ENCODE data around the gene GRAMD1B.

GRAMD1B gene

GRCh38 chr11:123475469-123475868 is 45.4 kb downstream of the GRAMD1B start:
- no peak for DNase-seq (ENCODE audit: low read depth in 3 of 3)

- DNase-seq (ENCODE audit: low read depth in 3 of 3) = no peak
Observed at GRCh38 chr11:123477205-123477907, 47.3 kb downstream of the GRAMD1B start.

DNA sequence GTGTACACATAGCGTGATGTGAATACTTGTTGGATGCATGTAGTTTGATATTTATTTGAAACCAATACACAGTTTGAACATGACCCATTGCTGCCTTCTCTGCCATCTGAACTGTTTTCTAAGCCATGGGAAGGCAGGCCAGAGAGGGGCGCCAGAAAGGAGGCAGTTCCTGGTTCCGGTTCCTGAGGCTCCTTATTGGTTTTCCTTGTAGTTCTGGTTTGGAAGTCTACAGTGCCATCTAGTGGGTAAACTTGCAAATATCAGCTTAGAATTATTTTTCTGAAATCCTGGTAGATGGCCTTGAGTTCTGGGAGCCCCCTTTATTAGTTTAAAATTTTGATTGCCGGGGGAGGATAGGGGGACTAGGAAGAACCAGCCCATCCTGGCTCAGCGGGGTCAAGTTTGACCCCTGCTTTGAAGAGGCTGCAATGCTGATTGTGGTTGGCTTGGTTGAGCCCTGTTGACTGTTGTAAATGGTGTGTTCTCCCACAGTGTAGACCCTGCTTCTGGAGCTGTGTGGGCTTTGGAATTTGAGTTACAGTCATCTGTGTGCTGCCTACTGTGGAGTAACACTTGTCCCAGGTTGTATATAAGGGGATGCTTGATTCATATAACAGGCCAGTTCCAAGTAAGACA is 48.4 kb downstream of the GRAMD1B start:
- no peak for DNase-seq (ENCODE audit: low read depth in 3 of 3)

DNA sequence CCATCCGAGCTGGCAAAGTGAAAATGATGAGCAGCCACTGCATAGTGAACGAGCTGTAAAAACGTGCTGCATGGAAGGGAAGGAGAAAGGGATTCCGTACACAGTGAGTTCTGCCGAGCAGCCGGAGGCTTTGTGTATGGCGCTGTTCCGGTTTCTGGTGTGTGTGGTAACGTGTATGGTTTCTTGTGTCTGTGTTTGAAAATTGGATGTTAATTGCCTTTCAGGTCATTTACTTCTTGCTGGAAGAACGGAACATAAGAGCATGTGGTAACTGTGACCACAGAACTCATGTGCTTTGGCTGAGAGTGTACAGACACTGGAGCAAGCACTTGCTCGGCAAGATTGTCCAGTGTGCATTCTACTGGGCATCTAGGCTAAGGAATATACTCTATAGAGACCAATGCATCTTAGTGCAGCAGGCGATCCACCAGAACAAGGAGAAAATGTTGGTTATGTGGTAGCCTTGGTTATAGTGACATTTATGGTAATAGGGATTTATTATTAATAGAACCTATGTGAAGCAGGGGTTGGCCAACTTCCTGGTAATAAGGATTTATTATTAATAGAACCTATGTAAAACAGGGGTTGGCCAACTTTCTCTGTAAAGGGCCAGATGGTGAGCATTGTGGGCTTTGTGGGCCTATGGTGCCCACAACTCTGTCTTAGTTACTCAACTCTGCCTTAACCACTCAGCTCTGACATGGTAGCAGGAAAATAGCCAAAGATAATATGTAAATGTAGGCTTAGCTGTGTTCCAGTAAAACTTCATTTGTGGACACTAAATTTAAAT is 49.2 kb downstream of the GRAMD1B start:
- no peak for DNase-seq (ENCODE audit: low read depth in 3 of 3)

DNA sequence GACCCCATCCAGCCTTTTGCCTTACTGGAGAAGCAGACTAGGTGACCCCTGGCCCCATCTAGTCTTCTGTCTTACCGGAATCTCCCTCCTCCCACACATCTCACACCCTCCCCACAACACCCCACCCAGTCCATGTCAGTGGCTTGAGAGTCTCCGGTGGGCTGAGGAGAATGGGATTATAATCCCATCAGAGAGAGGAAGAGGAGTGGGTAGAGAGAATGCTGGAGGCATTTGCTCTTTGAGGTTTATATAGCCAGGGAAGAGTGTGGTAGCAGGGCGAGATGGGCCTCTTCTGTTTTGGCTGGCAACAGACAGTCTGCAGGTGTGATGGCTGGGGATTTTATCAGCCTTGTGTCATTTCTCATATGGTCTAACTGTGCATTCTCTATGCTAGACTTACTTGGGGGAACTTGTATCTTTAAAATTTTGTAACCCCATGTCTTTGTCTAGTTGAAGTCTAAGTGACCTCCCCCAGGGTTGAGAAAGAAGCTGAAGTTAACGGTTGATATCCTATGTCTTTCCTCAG is 50.3 kb downstream of the GRAMD1B start:
- no peak for DNase-seq (ENCODE audit: low read depth in 3 of 3)

DNA sequence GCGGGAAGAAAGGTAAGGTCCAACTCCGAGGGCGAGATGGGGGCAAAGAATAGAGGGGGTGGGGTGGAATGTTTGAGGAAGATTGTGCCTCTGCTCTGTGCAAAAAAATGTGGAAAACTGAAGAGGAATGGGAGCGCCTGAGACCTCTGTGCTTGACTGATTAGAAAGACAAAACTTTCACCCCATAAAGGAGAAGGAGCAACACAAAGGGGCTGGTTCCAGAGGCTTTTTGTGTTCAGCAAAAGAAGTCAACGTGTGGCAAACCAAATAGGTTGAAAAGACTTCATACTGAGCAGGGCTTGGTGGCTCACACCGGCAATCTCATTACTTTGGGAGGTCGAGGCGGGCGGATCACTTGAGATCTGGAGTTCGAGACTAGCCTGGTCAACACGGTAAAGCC is 50.8 kb downstream of the GRAMD1B start:
- DNase-seq (ENCODE audit: low read depth in 3 of 3) = no peak

DNA sequence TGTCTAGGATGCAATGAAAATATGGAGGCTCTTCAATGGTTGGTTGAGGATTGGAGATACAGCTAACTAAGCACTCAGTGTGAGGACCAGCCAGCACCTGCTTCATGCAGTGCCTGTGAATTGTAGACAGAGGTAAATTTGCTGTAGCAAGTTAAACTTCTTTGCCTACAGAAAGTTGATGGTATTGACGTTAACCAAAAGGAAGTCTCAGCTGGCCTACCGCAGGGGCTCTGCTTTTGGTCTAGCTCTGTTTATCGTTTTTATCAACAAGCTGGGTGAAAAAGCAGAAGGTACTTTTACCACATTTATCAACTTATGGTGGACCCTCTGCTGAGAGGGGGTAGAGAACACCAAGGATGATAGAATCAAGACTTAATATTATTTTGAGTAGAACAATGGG is 51.6 kb downstream of the GRAMD1B start:
- no peak for DNase-seq (ENCODE audit: low read depth in 3 of 3)

GRCh38 chr11:123482218-123482617 is 52.1 kb downstream of the GRAMD1B start:
- no peak for DNase-seq (ENCODE audit: low read depth in 3 of 3)

DNA sequence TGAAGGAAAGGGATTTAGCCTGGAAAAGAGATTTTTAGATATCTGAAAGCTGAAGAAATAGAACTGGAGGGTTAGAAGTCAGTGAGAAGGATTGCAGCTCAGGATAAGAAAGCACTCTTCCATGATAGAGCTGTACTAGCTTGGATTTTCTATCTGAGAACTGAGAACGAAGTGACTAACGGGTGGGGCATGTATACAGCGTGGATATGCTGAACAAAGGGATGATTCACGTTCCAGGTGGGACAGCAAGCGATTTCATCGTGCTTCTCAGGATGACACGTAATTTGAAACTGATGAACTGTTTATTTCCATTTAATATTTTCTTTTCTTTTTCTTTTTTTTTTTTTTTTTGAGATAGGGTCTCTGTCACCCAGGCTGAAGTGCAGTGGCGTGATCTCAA is 53.0 kb downstream of the GRAMD1B start:
- DNase-seq (ENCODE audit: low read depth in 3 of 3) = no peak

- DNase-seq (ENCODE audit: low read depth in 3 of 3) = no peak
Observed at GRCh38 chr11:123483466-123483865, 53.4 kb downstream of the GRAMD1B start.

- DNase-seq (ENCODE audit: low read depth in 3 of 3) = no peak
Observed at GRCh38 chr11:123484448-123484847, 54.4 kb downstream of the GRAMD1B start.

DNA sequence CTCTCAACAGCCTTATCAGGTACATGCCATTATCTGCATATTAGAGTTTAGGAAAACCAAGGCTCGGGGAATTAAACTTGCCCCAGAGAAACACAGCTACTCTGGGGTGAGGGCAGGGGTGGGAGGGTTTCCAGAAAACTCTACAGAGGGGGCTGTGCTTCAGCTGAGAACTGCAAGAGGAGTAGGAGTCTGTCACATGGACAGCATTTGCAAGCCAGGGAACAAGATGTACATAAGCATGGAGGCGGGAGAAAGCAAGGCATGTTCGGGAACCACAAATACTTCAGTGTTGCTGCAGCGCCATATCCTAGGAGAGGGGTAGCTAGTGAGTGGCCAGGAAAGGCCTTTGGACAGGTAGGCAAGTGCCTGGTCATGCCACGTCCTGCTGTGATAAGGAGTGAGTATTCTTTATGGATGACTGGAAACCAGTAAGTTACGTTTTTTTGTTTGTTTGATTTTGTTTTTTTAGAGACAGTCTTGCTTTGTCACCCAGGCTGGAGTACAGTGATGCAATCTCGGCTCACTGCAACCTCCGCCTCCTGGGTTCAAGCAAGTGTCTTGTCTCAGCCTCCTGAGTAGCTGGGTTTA is 57.2 kb downstream of the GRAMD1B start:
- no peak for DNase-seq (ENCODE audit: low read depth in 3 of 3)

DNA sequence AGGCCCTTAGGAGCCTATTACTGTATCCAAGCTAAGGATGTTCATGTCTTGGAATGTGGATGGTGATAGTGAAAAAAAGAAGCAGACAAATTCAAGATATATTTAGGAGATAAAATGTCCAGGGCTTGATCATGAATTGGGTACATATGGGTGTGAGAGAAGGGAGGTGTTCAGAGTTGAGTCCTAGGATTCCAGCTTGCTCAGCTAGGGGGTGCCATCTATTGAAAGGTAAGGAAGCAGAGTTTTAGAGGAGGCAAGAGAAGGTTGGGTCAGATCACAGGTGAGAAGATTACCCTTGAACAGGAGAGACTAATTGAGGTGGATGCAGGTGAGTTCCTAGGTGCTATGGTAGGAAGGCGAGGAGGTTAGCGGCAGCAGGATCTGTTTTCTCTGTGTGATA is 60.5 kb downstream of the GRAMD1B start:
- no peak for DNase-seq (ENCODE audit: low read depth in 3 of 3)

GRCh38 chr11:123491241-123491640 is 61.2 kb downstream of the GRAMD1B start:
- no peak for DNase-seq (ENCODE audit: low read depth in 3 of 3)

DNA sequence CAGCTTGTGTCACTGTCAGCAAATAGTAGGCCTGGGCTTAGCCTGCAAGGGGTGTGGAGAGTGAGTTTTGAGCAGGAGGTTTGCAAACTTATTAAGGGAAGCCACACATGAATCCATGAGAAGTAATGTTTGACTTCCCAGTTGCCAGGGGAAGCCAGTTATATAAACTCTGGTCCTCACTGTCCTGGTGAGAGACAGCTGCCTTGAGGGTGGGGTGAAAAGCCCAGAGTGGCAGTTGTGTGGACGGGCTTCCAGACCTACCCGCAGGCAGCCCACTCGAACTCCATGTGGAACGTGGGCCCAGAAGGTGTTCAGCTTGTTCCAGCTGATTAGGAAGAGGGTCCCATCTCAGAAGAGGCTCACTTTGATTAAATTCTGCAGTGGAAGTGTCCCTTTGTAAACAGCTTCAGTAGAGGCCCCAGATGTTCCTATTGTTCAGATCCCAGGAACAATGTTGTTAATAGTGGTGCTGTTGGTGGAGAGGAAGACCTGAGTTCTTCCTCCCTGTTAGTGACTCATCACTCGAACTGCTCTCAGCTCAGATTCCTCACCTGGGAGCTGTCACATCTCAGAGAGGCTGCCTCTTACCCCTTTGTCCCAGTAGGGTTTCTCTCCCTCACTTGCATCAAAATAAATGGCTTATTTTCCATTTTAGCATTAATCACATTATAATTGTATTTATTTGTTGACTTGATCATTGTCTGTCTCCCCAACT is 63.4 kb downstream of the GRAMD1B start:
- no peak for DNase-seq (ENCODE audit: low read depth in 3 of 3)

DNA sequence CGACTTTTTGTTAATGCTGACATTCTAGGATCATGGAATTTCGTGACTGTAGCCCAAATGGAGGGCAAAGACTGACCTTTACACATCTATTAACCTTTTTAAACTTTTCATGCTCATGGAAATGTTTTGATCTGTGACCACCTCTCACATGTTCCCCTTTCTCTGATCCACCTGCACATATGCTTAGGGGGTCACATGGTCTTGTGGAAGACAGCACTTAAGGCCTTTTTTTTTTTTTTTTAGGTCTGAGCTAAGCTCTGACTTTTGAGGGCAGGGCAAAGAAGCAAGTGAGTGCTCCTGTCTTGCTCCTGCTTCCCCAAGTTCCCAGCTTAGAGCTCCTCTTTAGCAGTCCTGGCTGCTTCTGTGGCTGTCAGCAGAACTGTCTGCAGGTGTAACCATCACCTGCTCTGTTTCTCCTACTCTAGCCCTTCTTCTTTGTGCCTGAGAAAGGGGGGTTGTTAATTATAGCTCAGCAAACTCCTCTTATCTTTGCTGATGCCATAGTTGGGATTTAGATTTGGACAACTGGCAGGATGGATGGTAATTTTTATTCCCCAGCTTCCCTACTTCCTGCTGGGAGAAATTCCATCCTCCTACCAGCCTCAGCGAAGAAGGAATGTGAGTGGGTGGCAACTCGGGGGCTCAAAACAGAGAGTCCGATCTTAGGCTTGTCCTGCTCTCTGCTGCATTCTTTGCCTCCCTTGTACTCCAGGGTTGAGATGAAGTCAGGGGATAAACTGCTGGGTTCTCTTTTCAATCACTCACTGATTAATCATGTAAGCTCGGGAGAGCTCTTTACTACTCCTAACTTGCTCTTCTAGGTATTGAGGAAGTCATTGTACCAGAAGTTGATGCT is 64.4 kb downstream of the GRAMD1B start:
- DNase-seq (ENCODE audit: low read depth in 3 of 3) = no peak

DNA sequence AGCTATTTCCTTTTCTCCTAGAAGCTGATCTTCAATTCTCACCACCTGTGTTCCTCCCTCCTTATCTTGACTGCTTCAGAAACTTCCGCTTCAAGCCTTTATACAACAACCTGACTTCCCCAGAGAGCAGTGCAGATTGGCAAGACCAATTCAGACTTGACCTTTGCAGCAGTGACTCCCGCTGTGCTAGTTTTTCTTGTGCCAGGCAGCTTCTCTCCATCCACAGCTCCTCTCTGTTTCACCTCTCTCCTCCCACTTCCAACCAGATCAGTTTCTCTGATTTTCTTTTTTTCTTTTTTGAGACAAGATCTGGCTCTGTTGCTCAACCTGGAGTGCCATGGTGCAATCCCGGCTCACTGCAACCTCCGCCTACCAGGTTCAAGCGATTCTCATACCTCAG is 74.3 kb downstream of the GRAMD1B start:
- DNase-seq (ENCODE audit: low read depth in 3 of 3) = no peak

DNA sequence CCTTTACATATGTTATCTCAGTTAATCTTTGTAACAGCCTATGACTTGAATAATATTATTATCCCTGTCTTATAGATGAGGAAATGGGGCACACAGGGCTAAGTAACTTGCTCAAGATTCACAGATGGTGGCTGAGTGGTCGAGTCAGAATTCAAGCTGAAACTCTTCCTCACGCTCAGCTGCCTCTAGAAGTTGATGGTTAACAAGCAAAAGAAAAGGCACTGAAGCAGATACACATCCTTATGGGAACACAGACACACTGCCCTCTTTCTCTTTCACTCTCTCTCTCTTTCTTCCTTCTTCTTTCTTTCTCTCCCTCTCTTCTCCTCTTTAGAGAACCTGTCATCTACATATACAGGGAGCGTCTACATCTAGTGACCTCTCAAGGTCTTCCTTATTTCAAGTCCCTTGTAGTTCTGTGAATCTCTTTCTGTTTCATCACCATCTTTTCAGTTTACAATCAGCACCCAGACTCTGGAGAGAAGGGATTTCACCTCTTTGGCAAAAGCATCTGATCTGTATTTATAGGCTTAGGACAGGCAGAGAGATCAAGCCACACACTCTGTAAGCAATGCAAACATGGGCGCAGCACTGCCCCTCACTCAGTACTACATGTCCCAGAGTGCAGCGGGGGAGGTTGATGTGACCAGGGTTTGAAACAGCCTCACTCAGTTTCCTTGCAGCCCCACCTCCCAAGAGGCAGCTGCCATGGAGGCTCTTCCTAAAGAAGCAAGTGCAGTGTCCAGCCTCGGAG is 75.7 kb downstream of the GRAMD1B start:
- DNase-seq (ENCODE audit: low read depth in 3 of 3) = no peak

DNA sequence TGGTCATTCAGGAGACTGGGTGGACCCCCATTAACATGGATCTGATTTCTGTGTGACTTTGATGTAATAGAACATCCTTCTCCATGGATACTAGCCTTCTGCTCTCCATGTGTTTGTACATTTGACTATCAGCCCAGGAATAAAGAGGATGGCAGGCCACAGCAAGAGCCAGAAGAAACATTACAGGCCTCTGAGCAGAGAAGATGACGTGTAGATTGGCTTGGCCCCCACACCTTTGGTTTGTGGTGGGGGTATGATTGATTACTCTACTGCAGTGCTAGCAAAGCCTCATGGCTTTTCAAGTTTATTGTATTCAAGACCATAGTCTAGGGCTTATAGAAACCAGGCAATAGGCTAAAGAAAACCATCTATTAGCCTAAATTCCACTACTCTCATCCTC is 77.0 kb downstream of the GRAMD1B start:
- DNase-seq (ENCODE audit: low read depth in 3 of 3) = no peak

All from stimulated activated CD4-positive, alpha-beta T cell treated with anti-CD3 and anti-CD28 coated beads, TNF-alpha, amount 100 ng/mL, for 24 hours (primary cell).